Chondrocyte (in vitro differentiated cells): Measurements from ENCODE around the gene HEXD. TPM values are rescaled to one million over a fixed set of nuclear protein-coding genes. Genes with fewer than 3 reads are reported as not detected.
"Not testable (repeated sequence)": the region's sequence is repeated elsewhere in the genome, so short reads cannot be mapped to it uniquely, and the experiment has no call there.

Experiments used
- DNase-seq: peaks from one replicate; pipeline ENCODE4 v3.0.0; 2021; ENCODE audit warnings: mixed read lengths, low spot score
- H3K27ac Mint-ChIP-seq: one replicate; pipeline ENCODE4 v1.8.0; 2021; ENCODE audit warnings: mild to moderate bottlenecking, moderate library complexity, mixed read lengths; ENCODE audit not compliant: unreplicated experiment
- H3K27me3 Mint-ChIP-seq: 2 replicates; pipeline ENCODE4 v1.8.0; 2021; ENCODE audit warnings: low read depth, mixed read lengths
- H3K36me3 Mint-ChIP-seq: 2 replicates; pipeline ENCODE4 v1.8.0; 2021; ENCODE audit warnings: low read depth, mixed read lengths
- H3K4me1 Mint-ChIP-seq: 2 replicates; pipeline ENCODE4 v1.8.0; 2021; ENCODE audit warnings: low read depth, mild to moderate bottlenecking, mixed read lengths
- H3K4me3 Mint-ChIP-seq: one replicate; pipeline ENCODE4 v1.8.0; 2021; ENCODE audit warnings: mild to moderate bottlenecking, moderate library complexity, mixed read lengths; ENCODE audit not compliant: unreplicated experiment
- H3K9me3 Mint-ChIP-seq: 2 replicates; pipeline ENCODE4 v1.8.0; 2021; ENCODE audit warnings: low read depth, mixed read lengths
- CTCF ChIP-seq: fragments of 200-600 bp; sonication (generic); IDR thresholded peaks from 2 replicates; pipeline ENCODE4 v1.5.0; 2021; ENCODE audit warnings: antibody characterized with exemption, mild to moderate bottlenecking, moderate library complexity
- total RNA-seq: library from RNA; stranded (reverse); gene quantifications from 3 replicates; pipeline ENCODE4 v1.2.1, GENCODE V29; 2021

HEXD gene
- total RNA-seq, 1 donor from 2014 or later = 10.8 TPM

DNA sequence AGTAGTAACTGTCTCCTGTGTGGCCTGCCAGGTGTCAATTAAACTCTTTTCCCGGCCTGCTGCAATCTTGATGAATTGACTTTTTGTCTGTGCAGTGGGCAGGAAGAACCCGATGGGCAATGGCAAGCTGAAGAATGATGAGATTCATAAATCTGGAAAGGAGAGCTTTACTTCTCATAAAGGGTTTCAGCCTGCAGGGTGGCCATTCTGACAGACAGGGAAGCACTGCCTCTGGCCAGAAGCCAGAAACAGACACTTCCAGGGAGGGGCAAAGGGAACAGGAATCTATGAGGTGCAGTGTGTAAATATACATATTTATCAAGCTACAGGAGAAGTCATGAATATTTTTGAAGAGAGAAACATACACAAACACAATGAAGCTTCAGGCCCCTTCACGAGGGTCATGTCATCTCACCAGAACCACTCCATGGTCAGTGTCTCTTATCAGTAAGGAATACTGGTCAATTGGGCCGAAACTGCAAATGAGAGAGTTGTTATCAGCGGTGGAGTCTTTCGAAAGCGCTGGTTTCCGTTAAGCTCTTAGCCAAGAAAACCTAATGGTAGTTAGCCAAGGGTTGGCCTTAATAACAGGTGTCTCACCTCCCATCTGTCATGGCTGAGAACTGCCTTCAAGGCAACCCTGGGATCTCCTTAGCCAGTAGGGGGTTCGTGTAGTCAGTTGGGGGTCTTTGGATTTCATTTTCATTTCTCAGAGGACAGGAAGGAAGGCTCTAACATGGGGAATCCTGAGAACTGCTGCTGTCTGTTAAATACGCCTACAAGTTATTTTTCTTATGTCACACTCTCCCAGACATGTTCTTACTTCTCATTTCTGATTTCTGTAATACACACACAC lies 39.2 kb downstream of the HEXD start:
- H3K4me3 Mint-ChIP-seq = peak overlapping the region; percentile 94
- no peaks in the 10 kb centered on the region for H3K27me3 Mint-ChIP-seq
- no peaks in the 10 kb centered on the region for H3K9me3 Mint-ChIP-seq
- TF ChIP-seq CTCF = no peak
- H3K27ac Mint-ChIP-seq = peak overlapping the region; percentile 90
- peaks cover 18% of the 10 kb centered on the region for H3K4me1 Mint-ChIP-seq
- H3K36me3 Mint-ChIP-seq = peaks cover 8% of the 10 kb centered on the region
- DNase-seq = no peak

GRCh38 chr17:82457929-82458178 lies 39.7 kb downstream of the HEXD start:
- Mint-ChIP-seq H3K27me3 (no peaks in the 10 kb centered on the region), H3K9me3 (no peaks in the 10 kb centered on the region), H3K4me3 (peak overlapping the region; percentile 94), H3K4me1 (peaks cover 18% of the 10 kb centered on the region), H3K36me3 (peaks cover 10% of the 10 kb centered on the region), H3K27ac (peak overlapping the region; percentile 90)
- no peak for DNase-seq
- no peak for TF ChIP-seq CTCF

- Mint-ChIP-seq H3K27ac (peak within 1 kb of the TSS; percentile 90), H3K27me3 (no peaks in the 10 kb centered on the region), H3K4me3 (peak within 1 kb of the TSS; percentile 94), H3K36me3 (peaks cover 10% of the 10 kb centered on the region), H3K9me3 (no peaks in the 10 kb centered on the region), H3K4me1 (peaks cover 18% of the 10 kb centered on the region)
- no peak for TF ChIP-seq CTCF
- peak; percentile 99 for DNase-seq
Measured at GRCh38 chr17:82458179-82458884, 40.2 kb downstream of the HEXD start, which contains the start of gene NARF. TSS of gene NARF (plus strand) at chr17:82458741. CDS start at chr17:82458804, 63 bp downstream.

- H3K4me1 Mint-ChIP-seq = peaks cover 18% of the 10 kb centered on the region
- no peak for DNase-seq
- H3K27me3 Mint-ChIP-seq = no peaks in the 10 kb centered on the region
Measured at GRCh38 chr17:82458885-82459424, 40.8 kb downstream of the HEXD start.

DNA sequence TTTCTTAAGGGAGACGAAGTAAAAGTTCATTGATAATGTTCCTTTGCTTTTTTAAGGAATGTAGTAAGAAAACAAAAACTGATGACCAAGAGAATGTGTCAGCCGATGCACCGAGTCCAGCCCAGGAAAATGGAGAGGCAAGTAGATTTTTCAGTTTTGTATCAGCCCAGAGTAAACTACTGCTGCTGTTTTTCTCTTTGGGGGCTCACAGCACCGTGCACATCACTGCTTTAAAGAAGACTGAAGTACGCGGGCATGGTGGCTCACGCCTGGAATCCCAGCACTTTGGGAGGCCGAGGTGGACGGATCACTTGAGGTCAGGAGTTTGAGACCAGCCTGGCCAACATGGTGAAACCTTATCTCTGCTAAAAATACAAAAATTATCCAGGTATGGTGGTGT lies 41.8 kb downstream of the HEXD start:
- Mint-ChIP-seq H3K36me3 (peaks cover 21% of the 10 kb centered on the region), H3K4me3 (peak overlapping the region; percentile 94), H3K4me1 (peaks cover 18% of the 10 kb centered on the region)
- not testable (repeated sequence) for H3K9me3 Mint-ChIP-seq, DNase-seq, H3K27ac Mint-ChIP-seq, H3K27me3 Mint-ChIP-seq

More at GRCh38 chr17:82458885-82459424, 40.8 kb downstream of the HEXD start:
- H3K27ac Mint-ChIP-seq = peak overlapping the region; percentile 70
- H3K36me3 Mint-ChIP-seq = peaks cover 14% of the 10 kb centered on the region
- peak overlapping the region; percentile 94 for H3K4me3 Mint-ChIP-seq
- H3K9me3 Mint-ChIP-seq = no peaks in the 10 kb centered on the region
- no peak for TF ChIP-seq CTCF
